PFSK-1 (cell line): ENCODE measurements around the gene ADGRB3.

Experiments used
- FOXP2 ChIP-seq: optimal IDR thresholded peaks from 2 replicates; pipeline ENCODE3; 2011; ENCODE audit warnings: borderline replicate concordance, control low read depth, inconsistent platforms; ENCODE audit not compliant: insufficient read depth; ENCODE audit errors: extremely low read length, extremely low read depth
- POLR2AphosphoS5 ChIP-seq: IDR thresholded peaks from 2 replicates; pipeline ENCODE4 v1.6.1; 2012; ENCODE audit warnings: low read depth, mild to moderate bottlenecking, control low read depth, low read length, moderate library complexity
- SIN3A ChIP-seq: IDR thresholded peaks from 2 replicates; pipeline ENCODE4 v1.6.1; 2012; ENCODE audit warnings: mild to moderate bottlenecking, low read length, moderate library complexity, borderline replicate concordance; ENCODE audit not compliant: insufficient read depth
- TAF1 ChIP-seq: IDR thresholded peaks from 2 replicates; pipeline ENCODE4 v1.6.1; 2012; ENCODE audit warnings: low read length, control low read depth, borderline replicate concordance; ENCODE audit not compliant: insufficient read depth
- TF ChIP-seq, protein P1 (sequence below), 2 experiments: IDR thresholded peaks; 2 replicates each; pipeline versions ENCODE4 v1.6.1 to v1.8.0; 2011 to 2012; ENCODE audit warnings: low read depth in 2 of 2, low read length in 2 of 2, control low read depth in 1 of 2, inconsistent platforms in 1 of 2, mild to moderate bottlenecking in 1 of 2, moderate library complexity in 1 of 2; ENCODE audit not compliant: insufficient read depth in 1 of 2

Gene ADGRB3

DNA sequence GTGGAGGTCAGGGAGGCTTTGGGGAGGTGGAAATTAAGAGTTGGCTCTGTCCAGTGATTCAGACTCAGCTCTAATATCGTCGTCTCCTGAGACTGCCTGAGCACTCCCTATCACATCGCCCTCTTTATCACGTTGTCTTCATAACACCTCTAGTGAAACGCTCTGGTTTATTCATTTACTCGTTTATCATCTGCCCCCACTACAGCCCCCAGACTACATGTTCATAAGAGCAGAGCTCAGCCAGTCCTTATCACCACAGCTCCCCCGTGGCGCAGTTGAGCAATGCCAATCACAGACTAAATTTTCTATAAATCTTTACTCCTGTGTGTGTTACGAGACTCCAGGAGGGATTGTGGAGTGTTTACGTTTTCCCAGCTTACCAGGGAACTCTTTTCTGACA, 316.2 kb downstream of the ADGRB3 start:
- no peak for TF ChIP-seq POLR2AphosphoS5
- TF ChIP-seq TAF1 = no peak
- no peak for TF ChIP-seq SIN3A
- TF ChIP-seq, protein P1, sequence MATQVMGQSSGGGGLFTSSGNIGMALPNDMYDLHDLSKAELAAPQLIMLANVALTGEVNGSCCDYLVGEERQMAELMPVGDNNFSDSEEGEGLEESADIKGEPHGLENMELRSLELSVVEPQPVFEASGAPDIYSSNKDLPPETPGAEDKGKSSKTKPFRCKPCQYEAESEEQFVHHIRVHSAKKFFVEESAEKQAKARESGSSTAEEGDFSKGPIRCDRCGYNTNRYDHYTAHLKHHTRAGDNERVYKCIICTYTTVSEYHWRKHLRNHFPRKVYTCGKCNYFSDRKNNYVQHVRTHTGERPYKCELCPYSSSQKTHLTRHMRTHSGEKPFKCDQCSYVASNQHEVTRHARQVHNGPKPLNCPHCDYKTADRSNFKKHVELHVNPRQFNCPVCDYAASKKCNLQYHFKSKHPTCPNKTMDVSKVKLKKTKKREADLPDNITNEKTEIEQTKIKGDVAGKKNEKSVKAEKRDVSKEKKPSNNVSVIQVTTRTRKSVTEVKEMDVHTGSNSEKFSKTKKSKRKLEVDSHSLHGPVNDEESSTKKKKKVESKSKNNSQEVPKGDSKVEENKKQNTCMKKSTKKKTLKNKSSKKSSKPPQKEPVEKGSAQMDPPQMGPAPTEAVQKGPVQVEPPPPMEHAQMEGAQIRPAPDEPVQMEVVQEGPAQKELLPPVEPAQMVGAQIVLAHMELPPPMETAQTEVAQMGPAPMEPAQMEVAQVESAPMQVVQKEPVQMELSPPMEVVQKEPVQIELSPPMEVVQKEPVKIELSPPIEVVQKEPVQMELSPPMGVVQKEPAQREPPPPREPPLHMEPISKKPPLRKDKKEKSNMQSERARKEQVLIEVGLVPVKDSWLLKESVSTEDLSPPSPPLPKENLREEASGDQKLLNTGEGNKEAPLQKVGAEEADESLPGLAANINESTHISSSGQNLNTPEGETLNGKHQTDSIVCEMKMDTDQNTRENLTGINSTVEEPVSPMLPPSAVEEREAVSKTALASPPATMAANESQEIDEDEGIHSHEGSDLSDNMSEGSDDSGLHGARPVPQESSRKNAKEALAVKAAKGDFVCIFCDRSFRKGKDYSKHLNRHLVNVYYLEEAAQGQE (IDR thresholded peaks at IDR 0.05; ENCODE audit: insufficient read depth in 1 of 2, low read depth in 2 of 2, low read length in 2 of 2) = no peak
- no peak for TF ChIP-seq FOXP2

DNA sequence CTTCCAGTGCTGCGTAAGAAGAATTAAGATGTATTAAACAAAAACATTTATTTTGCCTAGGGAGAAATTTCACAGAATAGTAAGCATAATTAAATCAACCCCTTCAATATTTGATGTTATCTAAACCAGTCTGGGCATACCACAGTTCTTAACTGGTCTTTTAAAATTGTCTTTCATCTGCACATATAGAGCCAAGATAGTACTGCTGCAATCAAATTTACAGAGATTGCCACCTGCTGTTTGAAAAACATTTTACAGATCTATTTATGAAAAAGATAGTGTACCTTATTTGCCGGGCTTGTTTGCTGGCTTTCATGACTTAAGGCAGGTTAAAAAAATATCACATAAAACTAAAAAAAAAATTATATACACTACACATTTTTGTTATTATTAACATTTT, 323.2 kb downstream of the ADGRB3 start:
- TF ChIP-seq FOXP2 = no peak
- no peak for TF ChIP-seq POLR2AphosphoS5
- no peak for TF ChIP-seq SIN3A
- no peak for TF ChIP-seq TAF1
- TF ChIP-seq, protein P1 (IDR thresholded peaks at IDR 0.05; ENCODE audit: insufficient read depth in 1 of 2, low read depth in 2 of 2, low read length in 2 of 2) = no peak

DNA sequence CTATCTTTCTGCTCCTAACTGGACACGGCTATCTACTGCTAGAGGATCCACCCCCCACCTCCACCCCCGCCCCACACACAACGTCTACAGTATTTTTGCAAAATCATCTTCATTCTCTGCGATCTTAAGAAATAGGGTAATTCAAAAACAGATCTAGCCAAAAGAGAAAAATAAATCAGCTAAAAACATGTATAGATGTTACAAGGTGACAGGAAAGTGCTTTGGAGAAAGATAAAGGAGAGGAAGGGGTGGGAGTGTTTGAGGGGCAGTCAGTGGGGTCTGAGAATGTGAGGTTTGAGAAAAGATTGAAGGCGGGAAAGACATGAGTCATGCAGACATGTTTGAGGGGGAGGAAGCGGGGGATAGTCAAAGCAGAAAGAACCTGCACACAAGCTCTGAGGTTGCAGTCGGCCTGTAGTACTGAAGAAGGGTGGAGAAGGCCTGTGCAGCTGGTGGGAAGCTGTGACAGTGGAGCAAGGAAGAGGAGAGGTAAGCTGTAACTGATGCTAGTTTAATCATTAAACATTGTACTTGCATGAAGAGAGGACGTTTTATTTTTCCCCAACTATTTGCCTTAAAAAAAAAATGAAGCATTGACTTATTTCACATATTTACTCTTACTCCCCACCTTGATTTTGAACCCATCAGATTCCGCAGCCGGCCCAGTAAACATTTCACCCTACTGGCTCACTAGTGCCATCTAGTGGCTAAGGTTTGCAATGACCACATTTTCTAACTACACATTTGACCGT, 332.6 kb downstream of the ADGRB3 start:
- TF ChIP-seq FOXP2 = no peak
- TF ChIP-seq, protein P1 (IDR thresholded peaks at IDR 0.05; ENCODE audit: insufficient read depth in 1 of 2, low read depth in 2 of 2, low read length in 2 of 2) = no peak
- TF ChIP-seq POLR2AphosphoS5 = no peak
- no peak for TF ChIP-seq TAF1
- TF ChIP-seq SIN3A = no peak

DNA sequence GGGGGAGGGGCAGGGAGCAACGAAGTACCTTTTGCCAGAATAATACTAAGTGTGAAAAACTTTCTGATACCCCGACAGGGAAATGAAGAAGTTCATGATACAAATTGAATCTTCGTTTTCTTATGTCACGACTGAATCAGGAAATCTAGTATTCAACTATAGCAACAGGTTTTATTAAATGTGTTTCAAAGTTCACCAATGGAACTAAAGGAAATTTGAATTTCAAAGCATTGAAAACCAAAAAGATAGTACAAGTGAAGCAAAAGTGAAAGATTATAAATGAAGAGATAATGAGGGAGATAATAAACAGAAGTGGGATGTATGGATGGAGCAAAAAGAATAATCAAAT, 333.2 kb downstream of the ADGRB3 start:
- no peak for TF ChIP-seq FOXP2
- TF ChIP-seq, protein P1 (IDR thresholded peaks at IDR 0.05; ENCODE audit: insufficient read depth in 1 of 2, low read depth in 2 of 2, low read length in 2 of 2) = no peak
- TF ChIP-seq POLR2AphosphoS5 = no peak
- TF ChIP-seq TAF1 = no peak
- no peak for TF ChIP-seq SIN3A

DNA sequence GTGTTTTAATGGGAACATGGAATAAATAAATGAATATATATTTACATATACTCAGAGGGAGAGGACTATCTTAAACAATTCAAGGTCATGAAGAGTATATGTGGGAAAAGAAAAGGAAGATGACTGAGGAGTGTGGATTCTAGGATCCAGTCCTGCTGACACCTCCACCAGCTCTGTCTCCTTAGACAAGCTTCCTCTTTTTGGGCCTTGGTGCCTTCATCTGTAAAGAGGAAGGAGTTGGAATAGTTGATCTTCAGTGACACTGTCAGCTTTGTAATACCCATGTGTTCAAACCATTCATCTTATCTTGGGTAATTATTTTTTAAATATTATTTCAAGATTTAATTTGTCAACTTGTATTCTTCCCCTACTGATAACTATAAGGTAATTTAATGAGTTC, 338.0 kb downstream of the ADGRB3 start:
- no peak for TF ChIP-seq TAF1
- TF ChIP-seq FOXP2 = no peak
- no peak for TF ChIP-seq SIN3A
- TF ChIP-seq, protein P1 (IDR thresholded peaks at IDR 0.05; ENCODE audit: insufficient read depth in 1 of 2, low read depth in 2 of 2, low read length in 2 of 2) = no peak
- TF ChIP-seq POLR2AphosphoS5 = no peak
